COLO829 (cell line): ENCODE results near the gene PRKCZ.
"Not testable (repeated sequence)": the region's sequence is repeated elsewhere in the genome, so short reads cannot be mapped to it uniquely, and the experiment has no call there.

Source experiments
- DNase-seq: peaks from one replicate; pipeline ENCODE4 v3.0.0; 2012; ENCODE audit warnings: low spot score

The PRKCZ gene

DNA sequence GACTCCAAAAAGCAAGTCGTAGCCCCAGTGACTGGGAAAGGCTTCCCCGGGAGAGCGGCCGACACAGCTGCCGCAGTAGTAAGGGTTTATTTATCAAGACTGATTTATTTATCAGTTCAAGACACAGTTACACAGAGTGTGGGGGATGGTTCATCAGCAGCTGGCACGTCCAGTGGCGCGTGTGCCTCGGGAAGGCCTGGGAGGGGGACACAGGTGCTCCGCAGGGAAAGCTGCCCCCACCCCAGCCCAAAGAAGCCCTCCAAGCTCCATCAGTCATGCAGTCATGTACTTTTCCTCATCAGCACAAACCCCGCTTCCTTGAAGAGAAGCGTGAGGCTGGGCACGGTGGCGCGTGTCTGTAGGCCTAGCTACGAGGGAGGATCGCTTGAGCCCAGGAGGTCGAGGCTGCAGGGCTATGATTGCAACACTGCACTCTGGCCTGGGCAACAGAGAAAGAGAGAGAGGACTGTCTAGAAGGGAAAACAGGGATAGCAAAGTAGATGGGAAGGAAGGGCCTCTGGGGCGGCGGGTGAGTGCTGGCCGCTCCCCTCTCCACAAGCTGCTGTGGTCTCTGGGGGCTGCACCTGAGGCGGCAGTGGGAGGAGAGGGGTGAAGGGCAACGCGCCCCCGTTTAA, 53.2 kb downstream of the PRKCZ start:
- DNase-seq: no peak

DNA sequence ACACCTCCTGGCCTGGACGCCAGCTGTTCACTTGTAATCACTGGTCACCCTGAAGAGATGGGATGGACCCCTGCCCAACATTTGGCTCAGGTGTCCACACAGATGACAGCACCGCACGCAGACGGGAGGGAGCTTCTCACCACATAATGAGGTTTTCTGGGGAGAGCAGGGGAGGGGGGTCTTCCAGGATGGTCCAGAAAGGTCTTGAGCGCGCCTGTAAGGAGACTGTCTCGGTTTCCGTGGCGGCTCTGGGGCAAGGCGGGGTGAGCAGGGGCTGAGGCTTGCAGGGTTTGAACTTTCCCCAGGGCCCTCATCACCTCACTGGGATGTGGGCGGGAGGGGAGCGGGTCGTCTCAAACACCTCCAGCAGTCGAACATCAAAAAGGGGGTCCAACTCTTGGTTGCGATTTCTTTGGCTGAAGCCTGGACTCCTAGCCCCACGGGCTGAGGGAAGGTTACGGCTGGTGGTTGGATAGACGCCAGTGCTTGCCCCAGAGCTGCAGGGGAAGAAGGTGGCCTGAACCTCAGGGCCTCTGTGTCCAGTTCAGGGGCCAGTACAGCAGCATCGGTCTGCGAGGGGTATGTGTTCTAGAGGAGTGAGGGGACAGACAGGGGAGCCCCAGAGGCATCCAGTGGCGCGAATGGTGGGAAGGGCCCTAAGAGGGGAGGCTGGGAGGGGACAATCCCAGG, 53.8 kb downstream of the PRKCZ start:
- DNase-seq: no peak

DNA sequence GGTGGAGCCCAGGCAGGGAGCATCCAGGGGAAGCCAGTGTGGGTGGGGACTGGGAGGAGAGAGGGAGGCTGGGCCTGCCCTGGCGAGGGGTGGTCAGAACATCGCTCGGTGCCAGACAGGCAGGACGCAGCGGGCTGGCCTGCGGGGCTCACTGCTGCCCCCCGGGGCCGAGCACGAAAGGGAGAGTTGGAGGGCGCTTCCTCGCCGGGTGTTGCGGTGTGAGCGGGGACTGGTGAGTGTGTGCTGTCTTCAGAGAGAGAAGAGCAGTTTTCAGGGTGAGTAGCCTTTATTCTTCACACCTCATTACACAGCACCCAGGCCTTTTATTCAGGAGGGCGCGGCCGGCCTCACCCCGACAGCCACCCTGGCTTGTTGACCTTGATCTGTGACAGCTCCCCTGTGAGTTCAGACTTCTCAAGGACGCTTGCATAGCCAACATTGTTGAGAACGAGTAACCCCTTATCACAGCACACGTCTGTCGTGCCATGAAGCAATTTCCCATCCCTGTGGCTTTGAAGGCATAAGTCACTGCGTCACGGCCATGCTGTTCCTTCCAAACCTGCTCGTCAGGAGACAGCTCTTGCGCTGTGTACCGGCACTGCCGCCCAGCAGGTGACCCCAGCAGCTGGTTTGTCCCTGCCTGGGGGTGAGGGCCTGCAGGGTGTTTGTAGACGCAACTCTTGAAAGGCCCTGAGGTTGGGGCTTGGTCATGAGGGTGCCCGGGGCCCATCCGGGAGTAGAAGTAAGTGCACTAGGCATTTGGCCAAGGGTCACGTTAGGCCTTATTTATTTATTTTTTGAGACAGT, 54.6 kb downstream of the PRKCZ start:
- no peak for DNase-seq

DNA sequence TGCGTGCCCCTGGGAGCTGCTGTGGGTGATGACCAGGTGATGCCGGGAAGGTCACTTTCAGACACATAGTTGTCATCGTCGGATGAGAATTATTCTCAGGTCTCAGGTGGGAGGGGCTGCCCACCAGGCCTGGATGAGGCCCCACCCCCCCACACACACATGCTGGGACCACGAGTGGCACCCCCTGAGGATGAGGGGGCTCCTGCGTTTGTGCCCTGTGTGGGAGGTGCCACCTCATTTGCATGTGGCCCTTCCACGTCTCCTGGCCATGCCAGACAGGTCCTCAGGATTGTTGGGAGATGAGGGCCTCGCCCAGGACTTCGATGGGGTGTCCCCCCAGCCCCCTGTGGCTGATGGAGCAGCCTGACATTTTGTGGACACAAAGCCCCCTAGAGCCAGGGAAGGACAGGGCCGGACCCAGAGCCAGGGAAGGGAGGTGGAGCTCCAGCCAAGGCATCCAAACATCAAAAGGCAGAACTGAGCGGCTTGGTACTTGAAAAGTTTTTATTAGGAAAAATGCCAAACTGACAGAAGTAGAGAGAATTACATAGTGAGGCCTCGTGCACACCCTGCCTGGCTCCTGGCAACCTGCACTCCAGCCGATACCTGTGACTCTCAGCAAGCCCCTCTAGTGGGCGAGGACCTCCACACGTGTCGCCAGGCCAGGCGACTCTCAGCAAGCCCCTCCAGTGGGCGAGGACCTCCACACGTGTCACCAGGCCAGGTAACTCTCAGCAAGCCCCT, 55.7 kb downstream of the PRKCZ start:
- no peak for DNase-seq

DNA sequence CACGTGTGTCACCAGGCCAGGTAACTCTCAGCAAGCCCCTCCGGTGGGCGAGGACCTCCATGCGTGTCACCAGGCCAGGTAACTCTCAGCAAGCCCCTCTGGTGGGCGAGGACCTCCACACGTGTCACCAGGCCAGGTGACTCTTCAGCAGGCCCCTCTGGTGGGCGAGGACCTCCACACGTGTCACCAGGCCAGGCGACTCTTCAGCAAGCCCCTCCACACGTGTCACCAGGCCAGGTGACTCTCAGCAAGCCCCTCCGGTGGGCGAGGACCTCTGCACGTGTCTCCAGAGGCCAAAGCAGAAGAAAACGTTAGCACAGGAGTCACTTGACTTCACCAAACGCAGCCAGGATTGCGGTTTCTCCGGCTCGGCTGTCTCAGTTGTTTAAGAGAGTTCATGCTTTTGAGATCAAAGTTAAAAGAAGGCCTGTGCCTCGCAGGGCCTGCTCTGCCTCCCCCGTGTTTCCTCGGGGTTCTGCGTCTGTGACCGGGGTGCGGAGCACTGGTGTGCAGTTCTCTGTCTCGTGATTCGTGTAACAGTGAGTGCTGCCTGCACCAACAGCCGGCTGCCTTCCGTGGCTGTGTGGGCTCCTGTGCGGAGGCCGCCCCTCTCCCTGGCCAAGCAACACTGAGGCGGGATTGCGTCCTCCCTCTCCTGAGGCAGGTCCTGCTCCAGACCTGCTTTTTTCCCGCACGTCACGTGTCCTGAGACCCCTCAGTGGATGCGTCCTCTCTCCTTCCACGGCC, 56.6 kb downstream of the PRKCZ start:
- DNase-seq: no peak

DNA sequence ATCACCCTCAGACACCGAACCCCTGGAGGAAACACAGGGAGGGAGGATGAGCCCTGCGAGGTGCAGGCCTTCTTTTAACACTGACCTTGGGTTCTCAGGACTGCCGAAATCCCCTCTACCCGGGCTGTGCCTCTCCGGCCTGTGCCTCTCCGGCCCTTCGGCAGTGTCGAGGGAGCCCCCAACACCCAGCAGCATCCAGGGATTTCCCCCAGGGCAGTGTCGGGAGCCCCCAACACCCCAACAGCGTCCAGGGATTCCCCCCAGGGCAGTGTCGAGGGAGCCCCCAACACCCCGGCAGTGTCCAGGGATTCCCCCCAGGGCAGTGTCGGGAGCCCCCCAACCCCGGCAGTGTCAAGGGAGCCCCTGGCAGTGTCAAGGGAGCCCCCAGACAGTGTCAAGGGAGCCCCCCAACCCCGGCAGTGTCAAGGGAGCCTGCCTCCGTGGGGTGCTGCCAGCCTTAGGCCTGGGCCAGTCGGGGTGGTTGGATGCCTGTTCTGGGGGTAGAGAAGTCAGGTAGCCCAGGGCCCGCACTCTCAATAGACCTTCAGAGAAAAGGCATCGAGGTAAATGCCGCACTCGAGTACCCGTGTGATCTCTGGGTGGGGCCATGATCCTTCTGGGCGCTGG, 57.5 kb downstream of the PRKCZ start:
- DNase-seq: no peak

DNA sequence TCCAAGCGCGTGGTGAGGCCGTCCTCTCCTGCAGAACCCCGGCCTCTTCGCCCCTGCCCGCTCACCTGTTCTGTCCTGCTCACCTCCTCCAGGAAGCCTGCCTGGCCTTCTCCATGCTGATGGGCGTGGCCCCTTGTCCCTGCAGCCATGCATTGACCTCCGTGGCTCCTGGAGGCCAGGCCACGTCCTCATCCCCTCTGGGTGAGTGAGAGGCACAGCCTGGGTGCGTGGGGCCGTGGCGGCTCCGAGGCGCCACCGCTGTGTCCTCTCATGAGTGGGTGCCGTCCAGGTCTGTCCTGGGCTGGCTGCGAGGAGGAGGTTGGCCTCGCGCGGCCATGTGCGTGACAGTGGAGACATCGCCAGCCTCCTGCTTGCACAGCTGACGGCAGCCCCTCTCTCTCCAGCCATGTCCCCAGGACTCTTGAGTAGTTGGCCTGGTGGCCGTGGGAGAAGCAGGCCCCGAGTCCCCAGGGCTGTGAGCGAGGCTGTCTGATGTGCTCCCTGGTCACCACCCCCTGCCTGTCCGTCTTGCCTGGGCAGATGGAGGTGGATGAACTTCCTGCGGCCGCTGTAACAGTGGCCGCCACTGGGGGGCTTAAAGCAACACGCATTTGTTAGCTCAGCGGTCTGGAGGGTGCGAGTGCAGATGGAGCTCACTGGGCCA, 58.1 kb downstream of the PRKCZ start:
- peak; percentile 56 for DNase-seq

DNA sequence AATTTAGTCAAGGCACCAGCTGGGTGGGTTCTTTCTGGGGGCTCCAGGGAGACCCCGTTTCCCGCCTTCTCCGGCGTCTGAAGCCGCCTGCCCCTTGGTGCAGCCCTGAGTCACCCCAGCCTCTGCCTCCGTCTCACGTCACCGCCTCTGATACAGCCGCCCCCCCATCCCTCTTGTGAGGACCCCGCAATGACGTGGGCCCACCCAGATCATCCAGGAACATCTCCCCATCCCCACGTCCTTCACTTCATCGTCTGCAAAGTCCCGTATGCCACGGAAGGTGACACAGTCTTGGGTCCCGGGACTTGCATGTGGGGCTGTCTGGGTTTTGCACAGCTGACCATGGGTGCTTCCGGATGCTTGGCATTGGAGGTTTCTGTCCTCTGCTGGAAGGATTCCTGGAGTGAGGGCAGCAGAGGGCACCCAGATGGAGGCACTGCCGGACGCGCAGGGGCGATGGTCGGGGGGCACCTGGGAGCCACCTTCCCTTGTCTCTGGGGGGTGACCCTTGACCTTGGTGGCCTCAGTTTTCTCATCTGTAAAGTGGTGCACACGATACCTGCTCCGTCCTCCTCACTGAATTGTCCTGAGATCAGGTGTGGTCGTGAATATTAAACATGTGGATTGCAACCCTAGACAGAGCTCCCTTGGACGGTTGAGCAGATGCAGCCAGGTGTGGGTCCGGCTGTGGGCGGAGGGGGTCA, 58.8 kb downstream of the PRKCZ start:
- DNase-seq: no peak

DNA sequence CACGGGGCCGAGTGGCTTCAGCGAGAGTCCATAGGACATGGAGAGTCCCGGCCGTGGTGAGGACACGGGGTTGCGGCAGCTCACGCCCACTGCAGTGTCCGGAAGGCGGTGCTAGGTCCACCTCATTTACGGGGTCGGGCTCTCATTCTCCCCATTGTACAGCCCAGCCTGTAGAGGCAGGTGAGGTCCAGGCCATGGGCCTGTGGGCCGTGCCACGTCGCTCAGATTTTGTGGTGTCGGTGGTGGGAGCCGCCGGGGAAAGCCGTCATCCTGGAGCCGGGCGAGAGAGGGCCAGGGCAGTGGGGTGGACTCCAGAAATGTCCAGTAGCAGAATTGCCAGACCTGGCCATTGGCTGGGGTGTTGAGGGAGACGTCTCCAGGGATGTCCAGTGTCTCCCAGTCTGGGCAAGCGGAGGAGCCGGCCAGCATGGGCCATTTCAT, 59.4 kb downstream of the PRKCZ start:
- DNase-seq: no peak

DNA sequence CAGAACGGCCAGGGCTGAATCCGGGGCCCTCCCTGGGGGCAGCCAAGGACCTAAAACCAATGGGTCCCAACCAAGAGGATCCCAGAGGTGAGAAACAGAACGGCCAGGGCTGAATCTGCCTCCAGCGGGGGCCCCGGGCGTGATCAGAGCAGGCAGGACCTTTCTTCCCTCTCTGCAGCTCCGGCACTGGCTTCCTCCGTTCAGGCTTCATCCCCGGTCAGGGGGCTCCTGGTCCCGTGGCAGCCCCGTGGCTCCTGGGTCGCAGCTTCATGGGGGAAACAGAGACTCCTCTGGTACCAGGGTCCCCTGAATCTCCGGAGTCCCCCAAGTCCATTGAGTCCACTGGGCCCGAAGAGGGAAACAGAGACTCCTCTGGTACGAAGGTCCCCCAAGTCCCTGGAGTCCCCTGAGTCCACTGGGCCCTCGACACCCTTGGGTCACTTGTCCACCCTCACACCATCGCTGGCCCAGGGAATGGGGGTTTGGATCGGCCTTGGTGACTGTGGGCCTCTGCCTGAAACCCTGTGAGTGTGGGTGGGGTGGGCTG, 60.1 kb downstream of the PRKCZ start:
- no peak for DNase-seq

DNA sequence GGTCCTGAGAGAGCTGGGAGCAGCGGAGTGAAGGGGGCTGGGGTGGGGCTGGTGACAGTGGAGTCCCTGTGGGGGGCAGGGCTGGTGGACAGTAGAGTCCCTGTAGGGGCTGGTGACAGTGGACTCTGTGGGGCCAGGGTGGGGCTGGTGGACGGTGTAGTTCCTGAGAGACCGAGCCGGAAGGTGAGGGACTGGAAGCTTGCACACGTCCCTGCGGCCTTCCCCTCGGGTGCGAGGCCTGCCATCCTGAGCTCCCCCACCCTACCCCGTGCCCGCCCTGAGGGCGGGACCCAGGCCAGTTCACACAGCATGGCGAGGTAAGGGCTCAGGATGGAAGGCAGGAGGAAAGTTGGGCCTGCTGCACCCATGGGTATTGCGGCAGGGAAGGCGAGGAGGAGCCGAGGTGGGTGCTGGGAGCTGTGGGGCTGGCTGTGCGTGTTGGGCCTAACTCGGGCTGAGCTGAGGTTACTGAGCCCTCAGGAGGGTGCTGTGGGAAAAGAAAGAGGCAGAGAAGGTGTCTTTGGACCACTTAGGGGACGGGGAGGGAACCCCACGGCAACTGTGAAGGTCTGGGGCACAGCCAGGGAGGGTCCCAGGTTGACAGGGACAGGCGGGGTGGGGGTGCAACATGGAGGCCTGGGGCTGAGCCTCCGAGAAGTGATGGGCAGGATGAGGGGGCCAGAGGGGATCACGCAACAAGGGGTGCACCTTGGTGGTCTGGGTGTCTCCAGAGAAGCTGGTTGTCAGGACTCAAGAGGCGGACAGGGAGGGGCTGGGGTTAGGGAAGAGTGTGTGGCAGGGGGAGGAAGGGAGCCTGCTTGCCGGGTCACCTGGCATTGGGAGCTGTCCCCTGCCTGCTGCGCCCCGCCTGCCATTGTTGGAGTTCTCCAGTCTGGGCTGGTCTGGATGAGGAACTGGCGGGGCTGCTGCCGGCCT, 60.8 kb downstream of the PRKCZ start:
- no peak for DNase-seq

DNA sequence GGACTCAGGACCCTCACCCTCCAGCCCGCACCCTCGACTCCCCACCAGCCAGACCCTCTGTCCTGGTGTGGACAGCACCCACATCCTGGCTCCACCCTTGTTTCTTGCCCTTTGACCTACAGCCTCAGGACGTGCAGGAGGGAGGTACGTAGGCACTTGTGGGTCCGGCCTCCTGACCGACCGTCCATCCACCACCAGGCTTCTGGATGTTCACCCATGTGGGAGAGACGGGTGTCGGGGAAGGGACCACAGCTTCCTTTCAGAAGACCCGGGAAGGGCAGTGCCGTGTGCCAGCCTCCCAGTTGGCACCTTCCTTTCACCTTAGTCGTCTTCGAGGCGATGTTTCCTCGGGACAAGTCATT, 61.4 kb downstream of the PRKCZ start:
- DNase-seq: no peak

DNA sequence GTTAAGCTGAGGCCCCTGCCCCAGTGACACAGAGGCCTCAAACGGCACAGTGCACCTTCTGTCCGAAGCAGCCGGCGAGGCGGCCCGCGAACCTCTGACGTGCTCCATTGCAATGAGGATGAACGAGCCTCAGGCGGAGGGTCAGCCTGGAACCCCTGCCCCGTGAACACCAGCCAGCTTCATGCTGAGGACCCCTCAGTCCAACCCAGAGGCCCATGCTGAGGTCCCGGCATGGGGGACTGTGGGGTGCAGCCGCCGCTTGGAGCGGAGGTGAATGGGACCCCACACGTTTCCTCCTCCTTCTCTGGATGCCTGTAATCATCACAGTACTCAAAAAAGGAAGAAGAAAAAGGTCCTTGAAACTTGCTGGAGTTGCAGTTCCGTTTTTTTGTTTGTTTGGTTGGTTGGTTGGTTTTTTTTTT, 62.1 kb downstream of the PRKCZ start:
- no peak for DNase-seq

DNA sequence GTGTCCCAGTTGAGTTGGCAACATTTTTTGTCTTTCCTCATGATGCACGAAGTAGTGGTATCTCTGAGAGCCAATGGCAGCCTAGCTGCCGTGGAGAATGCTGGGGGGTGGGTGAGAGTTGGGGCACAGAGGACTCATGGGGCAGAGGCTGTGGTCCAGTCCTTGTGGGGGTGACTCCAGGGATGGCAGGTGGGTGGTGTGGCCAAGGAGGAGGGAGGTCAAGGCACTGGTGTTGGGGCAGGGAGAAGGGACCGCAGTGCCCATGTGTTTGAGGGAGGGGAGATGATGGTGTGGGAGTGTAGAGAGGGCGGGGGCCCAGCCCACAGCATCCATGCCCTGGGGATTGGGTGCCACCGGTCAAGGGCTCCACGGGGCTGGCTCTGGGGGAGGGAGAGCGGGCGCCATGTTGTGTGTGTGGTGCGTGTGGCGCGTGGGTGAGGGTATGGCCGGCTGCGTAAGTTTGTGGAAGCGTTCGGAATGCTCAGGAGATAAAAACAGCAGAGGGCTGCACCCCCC, 63.5 kb downstream of the PRKCZ start:
- no peak for DNase-seq

DNA sequence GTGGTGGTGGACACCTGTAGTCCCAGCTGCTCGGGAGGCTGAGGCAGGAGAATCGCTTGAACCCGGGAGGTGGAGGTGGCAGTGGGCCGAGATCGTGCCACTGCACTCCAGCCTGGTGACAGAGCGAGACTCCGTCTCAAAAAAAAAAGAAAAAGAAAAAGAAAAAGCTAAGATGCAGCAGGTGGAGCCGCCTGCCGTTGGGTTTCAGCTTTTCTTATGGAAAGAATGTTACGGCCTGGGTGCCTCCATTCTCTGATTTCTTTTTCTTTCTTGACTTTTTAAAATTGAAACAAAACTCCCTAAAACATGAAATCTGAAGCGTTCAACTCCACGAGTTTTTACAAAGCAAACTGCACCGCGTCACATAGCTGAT, 64.4 kb downstream of the PRKCZ start:
- not testable (repeated sequence) for DNase-seq

DNA sequence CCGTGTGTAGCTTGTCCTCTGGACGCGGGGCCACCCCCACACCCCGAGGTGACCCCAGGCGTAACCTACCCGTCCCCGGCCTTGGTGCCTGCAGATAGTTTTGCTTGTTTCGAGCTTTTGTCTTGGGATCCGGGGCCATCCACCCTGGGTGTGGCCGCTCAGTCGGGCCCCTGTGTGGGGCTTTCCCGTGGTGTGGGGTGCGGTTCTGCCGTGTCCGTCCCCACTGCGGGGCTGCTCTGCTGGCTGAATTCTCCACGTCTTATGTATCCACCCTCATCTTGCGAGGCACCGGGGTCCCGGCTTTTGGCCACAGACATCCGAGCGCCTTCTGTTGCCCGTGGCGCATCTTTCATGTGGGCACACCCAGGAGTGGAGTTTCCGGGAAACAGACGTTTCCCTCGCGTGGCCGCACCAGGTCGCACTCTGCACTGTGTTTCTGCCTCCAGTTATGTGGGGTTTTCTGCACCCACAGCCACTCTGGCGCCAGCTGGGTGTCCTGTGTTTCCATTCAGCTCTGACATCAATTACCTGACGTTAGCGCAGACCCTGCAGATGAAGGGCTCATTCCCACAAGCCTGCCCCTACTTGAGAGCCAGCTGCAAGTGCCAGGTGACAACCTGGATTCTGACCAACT, 64.9 kb downstream of the PRKCZ start:
- no peak for DNase-seq

DNA sequence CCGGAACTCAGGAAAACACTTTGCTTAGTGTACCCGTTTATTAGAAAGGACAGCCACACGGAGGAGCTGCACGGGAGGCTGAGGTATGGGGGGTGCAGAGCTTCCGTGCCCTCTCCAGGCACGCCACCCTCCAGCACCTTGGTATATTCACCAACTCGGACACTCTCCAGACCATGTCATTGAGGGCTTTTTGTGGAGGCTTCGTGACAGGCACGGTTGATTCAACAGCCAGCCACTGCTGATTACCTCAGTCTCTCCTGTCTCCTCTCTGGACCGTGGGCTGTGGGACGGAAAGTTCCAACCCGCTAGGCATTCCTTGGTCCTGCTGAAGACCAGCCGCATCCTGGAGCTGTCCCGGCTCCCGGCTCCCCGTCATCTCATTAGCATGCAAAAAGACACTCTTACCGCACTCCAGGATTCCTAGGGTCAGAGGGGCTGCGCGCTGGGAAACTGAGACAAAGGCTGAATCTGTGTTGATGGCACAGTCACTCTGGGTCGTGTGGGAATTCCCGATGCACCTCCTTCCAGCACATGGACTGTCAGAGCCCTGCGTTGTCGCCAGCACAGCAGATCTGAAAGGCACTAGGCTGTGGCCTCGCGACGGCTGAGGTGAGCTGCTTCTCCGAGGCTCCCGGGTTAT, 65.6 kb downstream of the PRKCZ start:
- DNase-seq: no peak
